Measurements from ENCODE around the gene SEC11A.

GRCh38 chr15:84659904-84660781 lies 55.8 kb downstream of the SEC11A start:
- TF ChIP-seq CTCF (IDR thresholded peaks at IDR 0.05; ENCODE audit: low read depth, low read length, poor library complexity, severe bottlenecking) = no peak
- no peak for TF ChIP-seq EZH2phosphoT487 (IDR thresholded peaks at IDR 0.05; ENCODE audit: borderline replicate concordance, low read length)

All from DOHH2 (cell line).